Measurements from ENCODE around the gene ADGRV1.

- no peak for TF ChIP-seq CTCF (IDR thresholded peaks at IDR 0.05; ENCODE audit: poor library complexity, severe bottlenecking)
- no peak for TF ChIP-seq POLR2AphosphoS5 (IDR thresholded peaks at IDR 0.05)
- TF ChIP-seq SMC3 (conservative IDR thresholded peaks at IDR 0.05; ENCODE audit: poor library complexity): no peak
- no peak for TF ChIP-seq REST (IDR thresholded peaks at IDR 0.05; ENCODE audit: borderline replicate concordance)
- no peak for TF ChIP-seq EZH2 (IDR thresholded peaks at IDR 0.05; ENCODE audit: borderline replicate concordance, insufficient read depth, low read length, poor library complexity, severe bottlenecking)
- TF ChIP-seq TAF1 (IDR thresholded peaks at IDR 0.05; ENCODE audit: low read depth): no peak
Measured at GRCh38 chr5:91030521-91031401, 472.2 kb downstream of the ADGRV1 start.

Data from neural cell (in vitro differentiated cells).